Fibroblast of gingiva (primary cell): ENCODE data around the gene TWIST2.

Experiments
- DNase-seq: peaks from one replicate; pipeline ENCODE4 v3.0.0-alpha.2; 2011; ENCODE audit warnings: low read depth

Gene TWIST2

GRCh38 chr2:238856713-238857567 is 9.1 kb downstream of the TWIST2 start:
- no peak for DNase-seq

- no peak for DNase-seq
Observed at GRCh38 chr2:238857959-238858358, 10.1 kb downstream of the TWIST2 start.

GRCh38 chr2:238859636-238860347 is 11.9 kb downstream of the TWIST2 start:
- no peak for DNase-seq

GRCh38 chr2:238861013-238861730 is 13.3 kb downstream of the TWIST2 start:
- peak; percentile 69 for DNase-seq

GRCh38 chr2:238861766-238862315 is 14.0 kb downstream of the TWIST2 start:
- DNase-seq = no peak

GRCh38 chr2:238862701-238863100 is 14.8 kb downstream of the TWIST2 start:
- DNase-seq = no peak

- peak; percentile 76 for DNase-seq
Observed at GRCh38 chr2:238863231-238863630, 15.3 kb downstream of the TWIST2 start.

GRCh38 chr2:238863749-238864206 is 15.9 kb downstream of the TWIST2 start:
- no peak for DNase-seq

- DNase-seq = peak; percentile 98
Observed at GRCh38 chr2:238864207-238865014, 16.5 kb downstream of the TWIST2 start.

- no peak for DNase-seq
Observed at GRCh38 chr2:238865015-238865719, 17.3 kb downstream of the TWIST2 start.

GRCh38 chr2:238865744-238866355 is 18.0 kb downstream of the TWIST2 start:
- no peak for DNase-seq

GRCh38 chr2:238866656-238867277 is 18.9 kb downstream of the TWIST2 start:
- no peak for DNase-seq

GRCh38 chr2:238868067-238868524 is 20.2 kb downstream of the TWIST2 start:
- DNase-seq = peak; percentile 87

GRCh38 chr2:238868616-238869292 is 20.9 kb downstream of the TWIST2 start:
- DNase-seq = peak; percentile 99

- DNase-seq = peak; percentile 91
Observed at GRCh38 chr2:238869293-238870124, 21.6 kb downstream of the TWIST2 start.

GRCh38 chr2:238870261-238870660 is 22.4 kb downstream of the TWIST2 start:
- DNase-seq = no peak

GRCh38 chr2:238872026-238872425 is 24.1 kb downstream of the TWIST2 start:
- DNase-seq = no peak
